Measurements from ENCODE around the gene PTPRN2. TPM values are rescaled to one million over a fixed set of nuclear protein-coding genes. Genes with fewer than 3 reads are reported as not detected.

Gene PTPRN2
- total and polyA plus RNA-seq, 9 of the 15 experiments (the other 6 are each of a cell fraction or from before 2014, with no cell fraction given) = not detected

DNA sequence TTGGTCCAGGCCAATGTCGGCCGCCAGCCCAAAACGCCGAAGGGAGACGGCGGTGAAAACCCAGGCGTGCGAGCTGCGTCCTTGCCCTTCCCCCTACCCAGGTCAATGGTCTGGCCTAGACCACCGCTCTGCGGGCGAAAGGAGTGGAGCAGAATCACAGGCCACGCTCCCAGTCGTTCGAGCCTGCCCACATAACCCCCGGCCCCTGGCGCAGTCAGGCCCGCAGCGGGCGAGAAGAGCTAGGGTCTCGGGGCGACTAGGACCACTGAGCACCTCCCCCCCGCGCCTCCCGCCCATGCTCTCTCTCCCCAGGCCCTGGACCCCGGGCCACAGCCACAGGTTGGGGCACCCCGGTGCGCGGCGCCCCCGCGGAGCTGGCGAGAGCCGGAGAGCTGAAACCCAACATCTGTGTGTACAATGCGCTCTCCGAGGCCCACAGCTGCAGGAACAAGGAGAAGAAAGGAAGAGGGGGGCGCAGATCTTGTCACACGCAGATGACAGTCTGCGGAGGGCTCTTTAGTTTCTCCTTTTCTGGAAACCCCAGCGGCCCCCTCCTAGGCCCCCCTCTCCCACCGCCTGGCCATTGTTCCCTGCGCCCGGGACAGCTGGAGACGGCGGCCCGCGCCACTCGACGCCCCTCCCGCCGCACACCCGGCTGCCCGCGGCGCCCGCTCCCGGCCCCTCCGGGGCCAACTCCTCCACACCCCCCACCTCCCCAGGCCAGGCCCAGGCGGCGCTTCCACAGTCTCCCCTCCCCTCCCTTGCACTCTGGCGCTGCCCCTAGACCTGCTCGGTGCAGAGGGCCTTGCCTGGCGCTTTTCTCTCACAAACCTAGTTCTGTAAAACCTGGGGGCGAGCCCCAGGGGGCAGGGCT, 895.8 kb downstream of the PTPRN2 start:
- Histone ChIP-seq H3K9me1 (ENCODE audit: control insufficient read depth, insufficient read depth, low read length) (no peaks in the 10 kb centered on the region), H2AFZ (ENCODE audit: low read depth, low read length) (no peak overlapping the region), H3K4me1 (replicated peaks in 1 of 2; ENCODE audit: control insufficient read depth in 2 of 2, insufficient read depth in 2 of 2, low read length in 2 of 2) (peaks cover 0 to 14% of the 10 kb centered on the region in 2 experiments; a peak in 1 of 5 replicates), H3K27ac (ENCODE audit: extremely low read depth, low read depth, low read length) (no peak overlapping the region), H3K9ac (ENCODE audit: insufficient read depth in 1 of 2, low read depth in 2 of 2, low read length in 2 of 2) (no peak overlapping the region), H3K36me3 (ENCODE audit: control insufficient read depth, insufficient read depth, low read length) (no peaks in the 10 kb centered on the region), H3K27me3 (ENCODE audit: control insufficient read depth in 2 of 2, insufficient read depth in 2 of 2, low read length in 2 of 2) (peaks cover 21 to 56% of the 10 kb centered on the region in 2 experiments), H3K79me2 (ENCODE audit: control insufficient read depth, insufficient read depth, low read length) (no peaks in the 10 kb centered on the region), H4K20me1 (replicated peaks; ENCODE audit: control insufficient read depth, insufficient read depth, low read length) (peaks cover 4% of the 10 kb centered on the region; the same call in 1 of the 2 replicates), H3K4me2 (ENCODE audit: insufficient read depth, low read length) (no peak overlapping the region), H3K9me3 (replicated peaks; ENCODE audit: control insufficient read depth, insufficient read depth, low read depth, low read length) (no peaks in the 10 kb centered on the region), H3K4me3 (no peak overlapping the region)
- ChIA-PET POLR2A (no interaction called here), CTCF (ENCODE audit: low intra/inter-chr PET ratio) (no interaction called here)
- ATAC-seq (no peak), DNase-seq (ENCODE audit: extremely low read depth in 1 of 4, low spot score in 3 of 4) (no peak), FAIRE-seq (no peak)
- TF ChIP-seq MAFF (IDR thresholded peaks at IDR 0.05; ENCODE audit: low read length) = no peak
- no peak for TF ChIP-seq ZNF444 (CRISPR knock-in tag; IDR thresholded peaks at IDR 0.05)
- no peak for TF ChIP-seq MIER1 (IDR thresholded peaks at IDR 0.05; ENCODE audit: low read depth)
- TF ChIP-seq ATF1 (CRISPR knock-in tag; IDR thresholded peaks at IDR 0.05) = no peak
- no peak for TF ChIP-seq ATF1 (tag; IDR thresholded peaks at IDR 0.05)
- no TSS peak for BruUV-seq (replicated peaks)
- in situ Hi-C loops (cut with MboI) (no loop called here), intact Hi-C loops (cut with micrococcal nuclease) (no loop called here)
- 19% methylated on average over 57 of the region's 64 CpGs for WGBS (ENCODE audit: insufficient coverage, low coverage, missing lambda C conversion rate)
